ENCODE results near the gene LCNL1. TPM values are rescaled to one million over a fixed set of nuclear protein-coding genes. Genes with fewer than 3 reads are reported as not detected.

LCNL1 gene
- total and polyA plus RNA-seq, 2 donors (not counting 1 experiment from before 2014, with no cell fraction given) = not detected

GRCh38 chr9:136962701-136963248 is 20.0 kb upstream of the LCNL1 start:
- H3K4me2 ChIP-seq (replicated peaks; ENCODE audit: low read depth, low read length, poor library complexity, severe bottlenecking) = no peak overlapping the region
- H3K27ac ChIP-seq (ENCODE audit: low read length in 2 of 2) = no peak overlapping the region
- DNase-seq = no peak
- H3K79me2 ChIP-seq (ENCODE audit: control insufficient read depth, insufficient read depth, low read length) = no peaks in the 10 kb centered on the region
- H2AFZ ChIP-seq (ENCODE audit: insufficient read depth, low read depth, low read length, poor library complexity, severe bottlenecking) = no peak overlapping the region
- intact Hi-C loops (cut with micrococcal nuclease) = no loop called here
- ATAC-seq (ENCODE audit: low read depth) = no peak
- H3K27me3 ChIP-seq (replicated peaks in 1 of 4; ENCODE audit: control extremely low read depth in 1 of 4, control insufficient read depth in 3 of 4, insufficient read depth in 4 of 4, low read length in 3 of 4) = peaks cover 0 to 7% (median under 1%) of the 10 kb centered on the region in 4 experiments
- peaks cover 11% of the 10 kb centered on the region for H3K4me1 Mint-ChIP-seq
- 82% methylated on average over 7 of the region's 11 CpGs for WGBS (ENCODE audit: insufficient coverage)
- no peaks in the 10 kb centered on the region for H3K36me3 ChIP-seq (replicated peaks in 1 of 2; ENCODE audit: control extremely low read depth in 1 of 2, control insufficient read depth in 1 of 2, extremely low read depth in 1 of 2, insufficient read depth in 2 of 2, low read length in 1 of 2)
- H3K4me3 Mint-ChIP-seq = no peak overlapping the region
- H3K4me3 ChIP-seq (ENCODE audit: control extremely low read depth in 1 of 5, extremely low read depth in 1 of 5, insufficient read depth in 1 of 5, low read depth in 2 of 5, low read length in 4 of 5) = no peak overlapping the region
- ChIA-PET POLR2A (no interaction called here), CTCF (no interaction called here)
- H3K9me3 Mint-ChIP-seq (ENCODE audit: insufficient read depth) = no peaks in the 10 kb centered on the region
- TF ChIP-seq EZH2 (IDR thresholded peaks at IDR 0.05; ENCODE audit: borderline replicate concordance, insufficient read depth, low read depth, low read length, poor library complexity, severe bottlenecking) (no peak), CTCF (IDR thresholded peaks at IDR 0.05) (no peak)
- H3K4me1 ChIP-seq (ENCODE audit: control insufficient read depth in 2 of 2, insufficient read depth in 2 of 2, low read length in 2 of 2) = peaks cover 5 to 10% of the 10 kb centered on the region in 2 donors
- H3K27me3 Mint-ChIP-seq = peaks cover 5% of the 10 kb centered on the region
- no peaks in the 10 kb centered on the region for H4K20me1 ChIP-seq (ENCODE audit: control insufficient read depth, insufficient read depth, low read length, poor library complexity, severe bottlenecking)
- peak overlapping the region; percentile 61 for H3K27ac Mint-ChIP-seq
- H3K9ac ChIP-seq (ENCODE audit: low read length) = no peak overlapping the region
- H3K9me3 ChIP-seq (ENCODE audit: control extremely low read depth in 1 of 3, control insufficient read depth in 2 of 3, insufficient read depth in 1 of 3, low read length in 2 of 3) = peaks cover 0 to 2% (median 0%) of the 10 kb centered on the region in 3 donors

GRCh38 chr9:136963341-136963740 is 19.5 kb upstream of the LCNL1 start:
- CTCF ChIA-PET = no interaction called here
- Histone ChIP-seq H3K79me2 (ENCODE audit: control insufficient read depth, insufficient read depth, low read length) (no peaks in the 10 kb centered on the region), H3K4me2 (replicated peaks; ENCODE audit: low read depth, low read length, poor library complexity, severe bottlenecking) (no peak overlapping the region), H4K20me1 (ENCODE audit: control insufficient read depth, insufficient read depth, low read length, poor library complexity, severe bottlenecking) (no peaks in the 10 kb centered on the region), H3K27ac (ENCODE audit: low read length in 2 of 2) (no peak overlapping the region), H3K9ac (ENCODE audit: low read length) (no peak overlapping the region), H3K4me3 (ENCODE audit: control extremely low read depth in 1 of 5, extremely low read depth in 1 of 5, insufficient read depth in 1 of 5, low read depth in 2 of 5, low read length in 4 of 5) (no peak overlapping the region), H3K9me3 (ENCODE audit: control extremely low read depth in 1 of 3, control insufficient read depth in 2 of 3, insufficient read depth in 1 of 3, low read length in 2 of 3) (peaks cover 0 to 2% (median 0%) of the 10 kb centered on the region in 3 donors), H2AFZ (ENCODE audit: insufficient read depth, low read depth, low read length, poor library complexity, severe bottlenecking) (no peak overlapping the region), H3K4me1 (ENCODE audit: control insufficient read depth in 2 of 2, insufficient read depth in 2 of 2, low read length in 2 of 2) (peaks cover 5 to 10% of the 10 kb centered on the region in 2 donors), H3K36me3 (replicated peaks in 1 of 2; ENCODE audit: control extremely low read depth in 1 of 2, control insufficient read depth in 1 of 2, extremely low read depth in 1 of 2, insufficient read depth in 2 of 2, low read length in 1 of 2) (no peaks in the 10 kb centered on the region), H3K27me3 (replicated peaks in 1 of 4; ENCODE audit: control extremely low read depth in 1 of 4, control insufficient read depth in 3 of 4, insufficient read depth in 4 of 4, low read length in 3 of 4) (peaks cover 0 to 7% (median under 1%) of the 10 kb centered on the region in 4 experiments)
- TF ChIP-seq EZH2 (IDR thresholded peaks at IDR 0.05; ENCODE audit: borderline replicate concordance, insufficient read depth, low read depth, low read length, poor library complexity, severe bottlenecking) (no peak), CTCF (IDR thresholded peaks at IDR 0.05) (no peak)
- no peak overlapping the region for H3K4me3 Mint-ChIP-seq
- WGBS (ENCODE audit: insufficient coverage) = 91% methylated on average over 15 of the region's 15 CpGs
- POLR2A ChIA-PET = no interaction called here
- intact Hi-C loops (cut with micrococcal nuclease) = no loop called here
- H3K9me3 Mint-ChIP-seq (ENCODE audit: insufficient read depth) = no peaks in the 10 kb centered on the region
- peaks cover 11% of the 10 kb centered on the region for H3K4me1 Mint-ChIP-seq
- no peak overlapping the region for H3K27ac Mint-ChIP-seq
- peaks cover 5% of the 10 kb centered on the region for H3K27me3 Mint-ChIP-seq
- ATAC-seq (ENCODE audit: low read depth) = no peak
- no peak for DNase-seq
